B cell (primary cell): ENCODE data around the gene ZFX. TPM values are rescaled to one million over a fixed set of nuclear protein-coding genes. Genes with fewer than 3 reads are reported as not detected.

Experiments used
- ATAC-seq: fragments of 200-7000 bp; cut with Tn5 transposase; one replicate; pipeline ENCODE4 v1.10.0; 2021; ENCODE audit warnings: low read depth, mild to moderate bottlenecking, moderate number of reproducible peaks, moderate library complexity
- CTCF ChIA-PET: fragments of 350-600 bp; sonication (Branson Sonifier 250); formaldehyde crosslinking; loops from one replicate; lab custom pipeline; 2021; ENCODE audit warnings: antibody characterized with exemption, inconsistent platforms; lab: Charles Lee
- POLR2A ChIA-PET: fragments of 350-600 bp; sonication (Branson Sonifier 250); formaldehyde crosslinking; loops from one replicate; lab custom pipeline; 2021; ENCODE audit warnings: antibody characterized with exemption; lab: Charles Lee
- DNase-seq: peaks from one replicate; pipeline ENCODE4 v3.0.0; 2013
- H2AFZ ChIP-seq: 2 replicates; pipeline ENCODE4 v1.6.1; 2012; ENCODE audit warnings: mild to moderate bottlenecking, low read depth, low read length; ENCODE audit not compliant: insufficient read depth, poor library complexity, severe bottlenecking
- H3K27ac ChIP-seq, 2 donors: 1 replicate in 1 of 2; 2 replicates in 1 of 2; pipeline ENCODE4 v1.5.1; 2012 to 2013; ENCODE audit warnings: low read length in 2 of 2, mild to moderate bottlenecking in 2 of 2, moderate library complexity in 1 of 2
- H3K27me3 ChIP-seq, 4 experiments: fragments of 200-600 bp in 1 of 4; sonication (generic) in 1 of 4; replicated peaks in 1 of 4; 1 replicate in 2 of 4; 2 replicates in 2 of 4; pipeline versions ENCODE4 v1.6.1 to v1.7.0; 2013 to 2016; ENCODE audit warnings: low read length in 3 of 4, mild to moderate bottlenecking in 2 of 4, mixed read lengths in 1 of 4, moderate library complexity in 1 of 4; ENCODE audit not compliant: insufficient read depth in 4 of 4, control insufficient read depth in 3 of 4; ENCODE audit errors: control extremely low read depth in 1 of 4
- H3K36me3 ChIP-seq, 2 experiments: replicated peaks in 1 of 2; 1 replicate in 1 of 2; 2 replicates in 1 of 2; pipeline versions ENCODE4 v1.6.1 to v1.7.1; 2013; ENCODE audit warnings: low read length in 1 of 2; ENCODE audit not compliant: insufficient read depth in 2 of 2, control insufficient read depth in 1 of 2; ENCODE audit errors: control extremely low read depth in 1 of 2, extremely low read depth in 1 of 2
- H3K4me1 ChIP-seq, 2 donors: fragments of 200-600 bp in 1 of 2; sonication (generic) in 1 of 2; 1 replicate in 1 of 2; 2 replicates in 1 of 2; pipeline versions ENCODE4 v1.5.1 to v1.6.1; 2013 to 2017; ENCODE audit warnings: low read length in 2 of 2; ENCODE audit not compliant: control insufficient read depth in 2 of 2, insufficient read depth in 2 of 2
- H3K4me2 ChIP-seq: replicated peaks from 2 replicates; pipeline ENCODE3; 2012; ENCODE audit warnings: mild to moderate bottlenecking, low read depth, low read length; ENCODE audit not compliant: poor library complexity, severe bottlenecking
- H3K4me3 ChIP-seq, 5 experiments: fragments of 200-600 bp in 1 of 5; sonication (generic) in 1 of 5; 1 replicate in 3 of 5; 2 replicates in 2 of 5; pipeline versions ENCODE4 v1.5.1 to v1.7.0; 2011 to 2016; ENCODE audit warnings: low read length in 4 of 5, mild to moderate bottlenecking in 4 of 5, low read depth in 2 of 5, control low read depth in 1 of 5, moderate library complexity in 1 of 5; ENCODE audit not compliant: insufficient read depth in 1 of 5; ENCODE audit errors: control extremely low read depth in 1 of 5, extremely low read depth in 1 of 5
- H3K79me2 ChIP-seq: fragments of 200-600 bp; sonication (generic); one replicate; pipeline ENCODE4 v1.6.0; 2016; ENCODE audit warnings: low read length; ENCODE audit not compliant: control insufficient read depth, insufficient read depth
- H3K9ac ChIP-seq: fragments of 200-600 bp; sonication (generic); 2 replicates; pipeline ENCODE4 v1.6.1; 2017; ENCODE audit warnings: mild to moderate bottlenecking, low read length, moderate library complexity
- H3K9me3 ChIP-seq, 3 donors: one replicate each; pipeline versions ENCODE4 v1.6.1 to v1.7.1; 2013; ENCODE audit warnings: low read length in 2 of 3; ENCODE audit not compliant: control insufficient read depth in 2 of 3, insufficient read depth in 1 of 3; ENCODE audit errors: control extremely low read depth in 1 of 3
- H4K20me1 ChIP-seq: 2 replicates; pipeline ENCODE4 v1.6.0; 2012; ENCODE audit warnings: mild to moderate bottlenecking, low read length; ENCODE audit not compliant: insufficient read depth, control insufficient read depth, poor library complexity, severe bottlenecking
- H3K27ac Mint-ChIP-seq: one replicate; pipeline ENCODE4 v1.8.0; 2021; ENCODE audit warnings: mixed read lengths
- H3K27me3 Mint-ChIP-seq: one replicate; pipeline ENCODE4 v1.8.0; 2021; ENCODE audit warnings: mixed read lengths
- H3K4me1 Mint-ChIP-seq: one replicate; pipeline ENCODE4 v1.8.0; 2021; ENCODE audit warnings: mixed read lengths
- H3K4me3 Mint-ChIP-seq: one replicate; pipeline ENCODE4 v1.8.0; 2021; ENCODE audit warnings: mixed read lengths
- H3K9me3 Mint-ChIP-seq: one replicate; pipeline ENCODE4 v1.8.0; 2022; ENCODE audit warnings: mixed read lengths; ENCODE audit not compliant: insufficient read depth
- EZH2 ChIP-seq: IDR thresholded peaks from 2 replicates; pipeline ENCODE4 v1.6.1; 2012; ENCODE audit warnings: borderline replicate concordance, low read depth, mild to moderate bottlenecking, moderate library complexity, low read length; ENCODE audit not compliant: insufficient read depth, poor library complexity, severe bottlenecking
- WGBS: methylation state at CpG from one replicate; pipeline ENCODE4 v1.1.5; 2013; ENCODE audit warnings: missing lambda C conversion rate; ENCODE audit not compliant: insufficient coverage; 5-methylcytosine and 5-hydroxymethylcytosine counted together
- intact Hi-C: fragments of 100-400 bp; cut with micrococcal nuclease; formaldehyde crosslinking; loops from one replicate; pipeline ENCODE4 v1.10.0; 2022
- polyA plus RNA-seq: library from polyadenylated mRNA; depleted of rRNA; stranded (reverse); fragments of >200 nt; gene quantifications from 2 replicates; pipeline ENCODE4 v1.2.3, GENCODE V29; 2012
- total RNA-seq, 2 donors: library from RNA; stranded (reverse); fragments of 120-200 nt in 1 of 2; gene quantifications; 1 replicate in 1 of 2; 2 replicates in 1 of 2; pipeline versions ENCODE4 v1.2.3 to v1.2.4, GENCODE V29; 2013 to 2022
- TF ChIP-seq, protein P1 (sequence below): fragments of 200-600 bp; IDR thresholded peaks from one replicate; pipeline ENCODE4 v1.8.0; 2022; ENCODE audit warnings: antibody characterized with exemption, mild to moderate bottlenecking

ZFX gene
- total and polyA plus RNA-seq, 2 donors (not counting 1 experiment from before 2014, with no cell fraction given) = 31.3 to 81.8 TPM

DNA sequence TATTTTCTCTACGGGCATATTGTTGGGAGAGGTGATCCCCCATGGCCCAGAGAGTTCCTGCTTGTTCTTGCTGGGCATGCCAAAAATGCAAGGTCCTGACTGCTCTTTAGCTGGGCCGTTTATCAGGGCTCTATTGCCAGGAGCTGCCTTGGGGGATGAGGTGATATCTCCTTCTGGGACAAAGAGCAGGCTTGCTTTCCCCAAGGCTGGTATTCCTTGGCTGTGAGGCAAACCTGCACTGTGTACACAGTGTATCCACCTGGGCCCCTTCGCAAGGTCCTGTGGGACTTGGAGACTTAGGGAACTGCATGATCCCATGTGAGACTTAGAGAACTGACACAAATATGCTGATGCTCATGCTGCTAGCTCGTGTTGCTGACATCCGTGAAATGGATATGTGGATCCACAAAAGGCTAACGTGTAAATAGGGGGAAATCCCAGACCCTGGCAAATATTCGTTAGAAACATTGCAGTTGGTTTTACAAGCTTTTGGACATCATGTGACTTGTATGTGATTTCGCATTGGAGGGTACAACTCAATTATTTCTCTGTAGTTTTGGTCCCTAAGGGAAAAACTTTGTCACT lies 24.4 kb upstream of the ZFX start:
- ChIA-PET CTCF (no interaction called here), POLR2A (no interaction called here)
- no peak overlapping the region for H3K4me3 Mint-ChIP-seq
- WGBS = 96% methylated on average over 5 of the region's 8 CpGs
- TF ChIP-seq, protein P1, sequence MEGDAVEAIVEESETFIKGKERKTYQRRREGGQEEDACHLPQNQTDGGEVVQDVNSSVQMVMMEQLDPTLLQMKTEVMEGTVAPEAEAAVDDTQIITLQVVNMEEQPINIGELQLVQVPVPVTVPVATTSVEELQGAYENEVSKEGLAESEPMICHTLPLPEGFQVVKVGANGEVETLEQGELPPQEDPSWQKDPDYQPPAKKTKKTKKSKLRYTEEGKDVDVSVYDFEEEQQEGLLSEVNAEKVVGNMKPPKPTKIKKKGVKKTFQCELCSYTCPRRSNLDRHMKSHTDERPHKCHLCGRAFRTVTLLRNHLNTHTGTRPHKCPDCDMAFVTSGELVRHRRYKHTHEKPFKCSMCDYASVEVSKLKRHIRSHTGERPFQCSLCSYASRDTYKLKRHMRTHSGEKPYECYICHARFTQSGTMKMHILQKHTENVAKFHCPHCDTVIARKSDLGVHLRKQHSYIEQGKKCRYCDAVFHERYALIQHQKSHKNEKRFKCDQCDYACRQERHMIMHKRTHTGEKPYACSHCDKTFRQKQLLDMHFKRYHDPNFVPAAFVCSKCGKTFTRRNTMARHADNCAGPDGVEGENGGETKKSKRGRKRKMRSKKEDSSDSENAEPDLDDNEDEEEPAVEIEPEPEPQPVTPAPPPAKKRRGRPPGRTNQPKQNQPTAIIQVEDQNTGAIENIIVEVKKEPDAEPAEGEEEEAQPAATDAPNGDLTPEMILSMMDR = no peak
- TF ChIP-seq EZH2 = no peak
- H3K9me3 ChIP-seq = no peaks in the 10 kb centered on the region
- DNase-seq = no peak
- H3K4me3 ChIP-seq = no peak overlapping the region
- H3K27me3 ChIP-seq = no peaks in the 10 kb centered on the region
- intact Hi-C loops = no loop called here
- H3K4me2 ChIP-seq = no peak overlapping the region
- no peak overlapping the region for H2AFZ ChIP-seq
- no peak overlapping the region for H3K27ac Mint-ChIP-seq
- ATAC-seq = no peak
- H3K4me1 ChIP-seq = no peaks in the 10 kb centered on the region
- H3K36me3 ChIP-seq = no peaks in the 10 kb centered on the region
- H3K27me3 Mint-ChIP-seq = no peaks in the 10 kb centered on the region
- no peaks in the 10 kb centered on the region for H4K20me1 ChIP-seq
- no peaks in the 10 kb centered on the region for H3K79me2 ChIP-seq
- no peaks in the 10 kb centered on the region for H3K9me3 Mint-ChIP-seq
- no peak overlapping the region for H3K27ac ChIP-seq
- H3K4me1 Mint-ChIP-seq = no peaks in the 10 kb centered on the region
- H3K9ac ChIP-seq = no peak overlapping the region

DNA sequence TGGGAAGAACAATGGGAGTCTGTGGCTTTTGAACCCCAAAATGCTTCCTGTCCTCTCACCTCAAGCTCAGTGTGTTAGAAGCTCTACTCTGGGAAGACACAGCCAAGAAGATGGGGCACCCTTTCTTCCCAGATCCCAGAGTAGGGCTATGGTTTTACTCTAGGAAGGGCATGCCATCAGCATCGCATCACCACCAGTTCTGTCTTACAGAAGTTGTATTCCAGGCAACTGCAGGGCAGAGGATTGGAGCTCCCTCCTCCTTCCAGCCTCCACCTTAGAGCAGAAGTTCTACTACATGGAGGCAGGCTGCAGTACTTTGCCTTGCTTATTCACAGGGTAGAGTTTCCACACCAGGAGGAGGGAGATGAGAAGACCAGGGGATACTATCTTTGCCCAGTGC lies 18.1 kb upstream of the ZFX start:
- CTCF ChIA-PET = no interaction called here
- Mint-ChIP-seq H3K27ac (no peak overlapping the region), H3K4me3 (no peak overlapping the region), H3K4me1 (no peaks in the 10 kb centered on the region), H3K27me3 (no peaks in the 10 kb centered on the region), H3K9me3 (no peaks in the 10 kb centered on the region)
- WGBS = no CpG with 5 or more reads among the region's 1 CpG
- H3K4me2 ChIP-seq = no peak overlapping the region
- no peak overlapping the region for H3K9ac ChIP-seq
- no peaks in the 10 kb centered on the region for H3K27me3 ChIP-seq
- no peaks in the 10 kb centered on the region for H3K36me3 ChIP-seq
- H2AFZ ChIP-seq = no peak overlapping the region
- no peak overlapping the region for H3K27ac ChIP-seq
- no peak for DNase-seq
- no peaks in the 10 kb centered on the region for H3K79me2 ChIP-seq
- TF ChIP-seq EZH2 = no peak
- TF ChIP-seq, protein P1 = no peak
- H3K4me1 ChIP-seq = no peaks in the 10 kb centered on the region
- no peaks in the 10 kb centered on the region for H4K20me1 ChIP-seq
- POLR2A ChIA-PET = no interaction called here
- intact Hi-C loops = no loop called here
- H3K4me3 ChIP-seq = no peak overlapping the region
- ATAC-seq = no peak
- no peaks in the 10 kb centered on the region for H3K9me3 ChIP-seq
